ENCODE results near the gene ADAMTS18.

ADAMTS18 gene

GRCh38 chr16:77236063-77236511 lies 198.7 kb downstream of the ADAMTS18 start:
- peaks cover 3% of the 10 kb centered on the region for H3K4me1 Mint-ChIP-seq (ENCODE audit: low read depth)
- no peak overlapping the region for H3K27ac Mint-ChIP-seq
- peaks cover 31% of the 10 kb centered on the region for H3K27me3 Mint-ChIP-seq
- DNase-seq: peak; percentile 92
- no peaks in the 10 kb centered on the region for H3K36me3 Mint-ChIP-seq (ENCODE audit: low read depth)
- no peaks in the 10 kb centered on the region for H3K9me3 Mint-ChIP-seq
- peak overlapping the region; percentile 55 for H3K4me3 Mint-ChIP-seq

GRCh38 chr16:77234611-77235010 lies 200.2 kb downstream of the ADAMTS18 start:
- no peak overlapping the region for H3K4me3 Mint-ChIP-seq
- H3K9me3 Mint-ChIP-seq: no peaks in the 10 kb centered on the region
- no peak for DNase-seq
- peaks cover 35% of the 10 kb centered on the region for H3K27me3 Mint-ChIP-seq
- peaks cover 3% of the 10 kb centered on the region for H3K4me1 Mint-ChIP-seq (ENCODE audit: low read depth)
- H3K27ac Mint-ChIP-seq: no peak overlapping the region
- H3K36me3 Mint-ChIP-seq (ENCODE audit: low read depth): no peaks in the 10 kb centered on the region

DNA sequence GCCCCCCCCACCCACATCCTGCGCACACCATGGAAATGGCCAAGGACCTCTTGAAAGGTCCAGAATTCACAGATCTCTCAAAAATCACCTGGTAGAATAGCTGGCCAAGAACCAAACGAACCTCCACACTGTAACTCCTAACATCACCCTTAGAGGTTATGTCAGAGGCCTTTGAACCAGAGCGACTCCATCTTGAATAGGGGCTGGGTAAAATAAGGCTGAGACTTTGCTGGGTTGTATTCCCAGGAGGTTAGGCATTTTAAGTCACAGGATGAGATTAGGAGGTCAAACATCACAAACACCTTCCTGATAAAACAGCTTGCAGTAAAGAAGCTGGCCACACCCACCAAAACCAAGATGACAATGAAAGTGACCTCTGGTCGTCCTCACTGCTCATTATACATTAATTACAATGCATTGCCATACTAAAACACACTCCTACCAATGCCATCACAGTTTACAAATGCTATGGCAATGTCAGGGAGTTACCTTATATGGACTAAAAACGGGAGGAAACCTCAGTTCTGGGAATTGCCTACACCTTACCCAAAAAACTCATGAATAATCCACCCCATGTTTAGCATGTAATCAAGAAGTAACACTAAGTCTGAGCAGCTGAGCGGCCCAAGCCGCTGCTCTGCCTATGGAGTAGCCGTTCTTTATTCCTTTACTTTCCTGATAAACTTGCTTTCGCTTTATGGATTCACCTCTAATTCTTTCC lies 200.9 kb downstream of the ADAMTS18 start:
- no peaks in the 10 kb centered on the region for H3K9me3 Mint-ChIP-seq
- no peak for DNase-seq
- H3K36me3 Mint-ChIP-seq (ENCODE audit: low read depth): no peaks in the 10 kb centered on the region
- peaks cover 3% of the 10 kb centered on the region for H3K4me1 Mint-ChIP-seq (ENCODE audit: low read depth)
- H3K4me3 Mint-ChIP-seq: no peak overlapping the region
- no peak overlapping the region for H3K27ac Mint-ChIP-seq
- H3K27me3 Mint-ChIP-seq: peaks cover 35% of the 10 kb centered on the region

All from activated T-cell treated with anti-CD3 and anti-CD28 coated beads, Interleukin-2, amount 50 U/mL, for 24 hours (primary cell).